Caco-2 (cell line): Measurements from ENCODE around the gene C14orf180. TPM values are rescaled to one million over a fixed set of nuclear protein-coding genes. Genes with fewer than 3 reads are reported as not detected.
A peak's percentile ranks its signal among the peaks of the same experiment; 100 is the strongest.

Experiments
- BruUV-seq: library from RNA; stranded (reverse); fragments of 400-500 nt; replicated peaks from 2 replicates; lab custom pipeline; 2021; lab: Mats Ljungman, UMichigan
- CTCF ChIA-PET: fragments of 300-600 bp; sonication (Branson Sonifier 250); formaldehyde crosslinking; loops from one replicate; lab custom pipeline; 2022; ENCODE audit warnings: antibody characterized with exemption; lab: Charles Lee
- POLR2A ChIA-PET: fragments of 300-600 bp; sonication (Branson Sonifier 250); formaldehyde crosslinking; loops from one replicate; lab custom pipeline; 2022; ENCODE audit warnings: antibody characterized with exemption; lab: Charles Lee
- DNase-seq, 2 experiments: peaks; one replicate each; pipeline versions ENCODE4 v3.0.0 to v3.0.0-alpha.2; 2020 to 2022
- H3K27me3 ChIP-seq: replicated peaks from 2 replicates; pipeline ENCODE4 v1.6.0; 2011; ENCODE audit warnings: low read length; ENCODE audit not compliant: control insufficient read depth, insufficient read depth
- H3K36me3 ChIP-seq: 2 replicates; pipeline ENCODE4 v1.5.1; 2011; ENCODE audit warnings: low read length; ENCODE audit not compliant: control insufficient read depth, insufficient read depth
- H3K4me1 ChIP-seq: fragments of 250-450 bp; sonication (Bioruptor Pico); 2 replicates; pipeline ENCODE4 v1.5.1; 2020; ENCODE audit warnings: mild to moderate bottlenecking
- H3K4me3 ChIP-seq: 2 replicates; pipeline ENCODE4 v1.5.1; 2011; ENCODE audit warnings: low read depth, mild to moderate bottlenecking, control low read depth, low read length
- H3K9me3 ChIP-seq: fragments of 250-450 bp; sonication (Bioruptor Pico); 2 replicates; pipeline ENCODE4 v1.5.1; 2020; ENCODE audit warnings: mild to moderate bottlenecking, moderate library complexity
- H3K27ac Mint-ChIP-seq: one replicate; pipeline ENCODE4 v1.8.0; 2022; ENCODE audit warnings: mixed read lengths; ENCODE audit not compliant: unreplicated experiment
- H3K27me3 Mint-ChIP-seq: one replicate; pipeline ENCODE4 v1.8.0; 2022; ENCODE audit warnings: mixed read lengths; ENCODE audit not compliant: insufficient read depth, unreplicated experiment
- H3K36me3 Mint-ChIP-seq: one replicate; pipeline ENCODE4 v1.8.0; 2022; ENCODE audit warnings: mild to moderate bottlenecking, mixed read lengths; ENCODE audit not compliant: insufficient read depth, unreplicated experiment
- H3K4me1 Mint-ChIP-seq: one replicate; pipeline ENCODE4 v1.8.0; 2022; ENCODE audit warnings: low read depth, mixed read lengths; ENCODE audit not compliant: unreplicated experiment
- H3K4me3 Mint-ChIP-seq: one replicate; pipeline ENCODE4 v1.8.0; 2022; ENCODE audit warnings: mild to moderate bottlenecking, moderate library complexity, mixed read lengths; ENCODE audit not compliant: unreplicated experiment
- H3K9me3 Mint-ChIP-seq: one replicate; pipeline ENCODE4 v1.8.0; 2022; ENCODE audit warnings: mixed read lengths; ENCODE audit not compliant: unreplicated experiment
- CTCF ChIP-seq, 2 experiments: fragments of 200-600 bp in 1 of 2; IDR thresholded peaks; 1 replicate in 1 of 2; 2 replicates in 1 of 2; pipeline versions ENCODE4 v1.5.1 to v1.8.0; 2011 to 2022; ENCODE audit warnings: antibody characterized with exemption in 1 of 2, control low read depth in 1 of 2, inconsistent platforms in 1 of 2, low read depth in 1 of 2, low read length in 1 of 2, mild to moderate bottlenecking in 1 of 2, moderate library complexity in 1 of 2; ENCODE audit not compliant: insufficient read depth in 1 of 2, severe bottlenecking in 1 of 2, unreplicated experiment in 1 of 2
- intact Hi-C: fragments of 100-400 bp; cut with micrococcal nuclease; formaldehyde crosslinking; loops from one replicate; pipeline ENCODE4 v1.10.0; 2022; ENCODE audit not compliant: unreplicated experiment
- total RNA-seq: library from RNA; stranded (reverse); gene quantifications from 2 replicates; pipeline ENCODE4 v1.2.3, GENCODE V29; 2022

Gene C14orf180
- total RNA-seq, 1 experiment from 2014 or later = not detected

DNA sequence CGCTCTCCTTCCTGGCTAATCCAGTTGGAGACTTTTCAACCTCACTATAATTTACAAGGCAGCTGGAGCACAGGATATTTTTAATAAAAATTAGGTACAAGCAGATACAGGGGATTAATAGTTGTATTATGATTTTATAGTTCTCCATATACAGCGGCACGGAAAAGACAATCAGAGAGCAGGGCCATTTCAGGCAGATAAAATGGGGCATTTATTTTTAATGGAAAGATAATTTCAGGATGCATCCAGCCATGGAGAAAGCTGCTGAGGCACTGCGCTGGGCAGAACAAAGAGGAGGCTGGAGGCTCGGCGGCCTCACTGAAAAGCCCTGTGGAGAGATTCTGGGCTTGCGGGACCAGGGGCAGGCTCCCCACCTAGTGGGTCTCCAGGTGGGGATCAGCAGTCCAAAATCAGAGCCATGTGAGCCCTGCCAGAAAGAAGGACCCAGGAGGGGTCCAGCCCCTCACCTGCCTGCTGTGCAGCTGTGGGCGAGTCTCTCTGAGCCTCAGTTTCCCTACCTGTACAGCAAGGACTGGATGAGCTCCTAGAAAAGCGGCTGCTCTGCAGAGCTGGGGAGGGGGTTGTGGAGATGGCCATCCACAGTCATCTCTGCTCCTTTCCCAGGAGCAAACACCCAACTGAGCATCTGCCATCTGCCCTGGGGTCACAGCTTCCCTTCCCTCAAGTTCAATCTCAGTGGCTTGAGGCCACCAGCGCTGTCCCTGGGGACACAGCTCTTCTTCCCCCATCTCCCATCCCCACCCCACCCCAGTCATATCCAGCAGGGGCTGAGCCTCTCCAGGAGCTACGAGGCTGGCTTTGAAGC, 23.9 kb upstream of the C14orf180 start:
- H3K27ac Mint-ChIP-seq = no peak overlapping the region
- Histone ChIP-seq H3K36me3 (no peaks in the 10 kb centered on the region), H3K27me3 (peaks cover 2% of the 10 kb centered on the region), H3K4me1 (no peaks in the 10 kb centered on the region), H3K4me3 (no peak overlapping the region), H3K9me3 (no peaks in the 10 kb centered on the region)
- H3K9me3 Mint-ChIP-seq = no peaks in the 10 kb centered on the region
- DNase-seq = peak in 1 of 2 experiments; percentile 20
- no TSS peak for BruUV-seq
- H3K4me3 Mint-ChIP-seq = no peak overlapping the region
- intact Hi-C loops = no loop called here
- H3K4me1 Mint-ChIP-seq = no peaks in the 10 kb centered on the region
- no peak for TF ChIP-seq CTCF (IDR thresholded peaks at IDR 0.05; ENCODE audit: insufficient read depth in 1 of 2, low read depth in 1 of 2, low read length in 1 of 2, severe bottlenecking in 1 of 2, unreplicated experiment in 1 of 2)
- H3K27me3 Mint-ChIP-seq = peaks cover 29% of the 10 kb centered on the region
- POLR2A ChIA-PET = no interaction called here
- H3K36me3 Mint-ChIP-seq = no peaks in the 10 kb centered on the region
- CTCF ChIA-PET = interaction anchor here (0.6 kb wide), 2 partner anchors 8 to 957 kb away, joined by 3 read pairs; no protein-coding TSS in a partner anchor

- no TSS peak for BruUV-seq
- TF ChIP-seq CTCF (IDR thresholded peaks at IDR 0.05; ENCODE audit: insufficient read depth in 1 of 2, low read depth in 1 of 2, low read length in 1 of 2, severe bottlenecking in 1 of 2, unreplicated experiment in 1 of 2) = no peak
- no peak overlapping the region for H3K4me3 Mint-ChIP-seq
Measured at GRCh38 chr14:104556256-104557021, 23.1 kb upstream of the C14orf180 start.

DNA sequence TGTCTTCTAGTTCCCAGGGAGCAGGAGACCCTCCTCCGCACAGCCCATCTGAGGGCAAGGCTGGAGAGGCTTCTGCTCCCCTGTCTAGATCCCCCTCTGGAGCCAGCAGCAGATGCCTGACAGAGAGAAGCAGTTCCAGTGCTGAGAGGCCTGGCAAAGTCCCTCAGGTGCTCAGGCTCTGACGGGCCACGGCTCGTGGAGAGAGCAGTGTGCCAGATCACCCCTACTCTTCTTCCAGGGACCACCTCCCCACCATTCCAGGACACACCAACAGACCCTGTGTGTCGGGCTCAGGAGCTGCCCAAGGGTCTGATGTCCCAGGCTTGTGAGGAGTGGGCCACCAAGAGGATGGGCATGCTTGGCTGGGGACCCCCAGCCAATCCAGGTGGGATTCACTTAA, 22.5 kb upstream of the C14orf180 start:
- Histone ChIP-seq H3K27me3 (peaks cover 1% of the 10 kb centered on the region), H3K36me3 (no peaks in the 10 kb centered on the region), H3K4me1 (no peaks in the 10 kb centered on the region), H3K4me3 (no peak overlapping the region), H3K9me3 (no peaks in the 10 kb centered on the region)
- no TSS peak for BruUV-seq
- ChIA-PET POLR2A (no interaction called here), CTCF (no interaction called here)
- no peak for TF ChIP-seq CTCF (IDR thresholded peaks at IDR 0.05; ENCODE audit: insufficient read depth in 1 of 2, low read depth in 1 of 2, low read length in 1 of 2, severe bottlenecking in 1 of 2, unreplicated experiment in 1 of 2)
- Mint-ChIP-seq H3K27me3 (peaks cover 24% of the 10 kb centered on the region), H3K4me1 (no peaks in the 10 kb centered on the region), H3K9me3 (no peaks in the 10 kb centered on the region), H3K4me3 (no peak overlapping the region), H3K36me3 (no peaks in the 10 kb centered on the region), H3K27ac (no peak overlapping the region)
- intact Hi-C loops = no loop called here
- no peak for DNase-seq

More at GRCh38 chr14:104556256-104557021, 23.1 kb upstream of the C14orf180 start:
- Histone ChIP-seq H3K9me3 (no peaks in the 10 kb centered on the region), H3K4me1 (no peaks in the 10 kb centered on the region), H3K36me3 (no peaks in the 10 kb centered on the region), H3K4me3 (no peak overlapping the region), H3K27me3 (peaks cover 1% of the 10 kb centered on the region)
- ChIA-PET CTCF (interaction anchor here (0.6 kb wide), 2 partner anchors 7 to 957 kb away, joined by 3 read pairs; no protein-coding TSS in a partner anchor), POLR2A (no interaction called here)
- peak in 1 of 2 experiments; percentile 26 for DNase-seq
- H3K36me3 Mint-ChIP-seq = no peaks in the 10 kb centered on the region
- H3K4me1 Mint-ChIP-seq = no peaks in the 10 kb centered on the region
- no peak overlapping the region for H3K27ac Mint-ChIP-seq
- H3K9me3 Mint-ChIP-seq = no peaks in the 10 kb centered on the region
- intact Hi-C loops = no loop called here
- H3K27me3 Mint-ChIP-seq = peaks cover 26% of the 10 kb centered on the region
